ENCODE results near the gene NEU1.
"Not testable (repeated sequence)": the region's sequence is repeated elsewhere in the genome, so short reads cannot be mapped to it uniquely, and the experiment has no call there.

The NEU1 gene

DNA sequence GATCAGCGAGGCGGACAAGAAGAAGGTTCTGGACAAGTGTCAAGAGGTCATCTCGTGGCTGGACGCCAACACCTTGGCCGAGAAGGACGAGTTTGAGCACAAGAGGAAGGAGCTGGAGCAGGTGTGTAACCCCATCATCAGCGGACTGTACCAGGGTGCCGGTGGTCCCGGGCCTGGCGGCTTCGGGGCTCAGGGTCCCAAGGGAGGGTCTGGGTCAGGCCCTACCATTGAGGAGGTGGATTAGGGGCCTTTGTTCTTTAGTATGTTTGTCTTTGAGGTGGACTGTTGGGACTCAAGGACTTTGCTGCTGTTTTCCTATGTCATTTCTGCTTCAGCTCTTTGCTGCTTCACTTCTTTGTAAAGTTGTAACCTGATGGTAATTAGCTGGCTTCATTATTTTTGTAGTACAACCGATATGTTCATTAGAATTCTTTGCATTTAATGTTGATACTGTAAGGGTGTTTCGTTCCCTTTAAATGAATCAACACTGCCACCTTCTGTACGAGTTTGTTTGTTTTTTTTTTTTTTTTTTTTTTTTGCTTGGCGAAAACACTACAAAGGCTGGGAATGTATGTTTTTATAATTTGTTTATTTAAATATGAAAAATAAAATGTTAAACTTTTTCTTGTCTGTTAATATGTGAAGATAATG, 32.9 kb downstream of the NEU1 start:
- intact Hi-C loops (cut with DNase I), result loop anchor here (2.0 kb wide), 1 partner anchor 149 kb away; the partner anchor contains the start of gene LY6G5C

DNA sequence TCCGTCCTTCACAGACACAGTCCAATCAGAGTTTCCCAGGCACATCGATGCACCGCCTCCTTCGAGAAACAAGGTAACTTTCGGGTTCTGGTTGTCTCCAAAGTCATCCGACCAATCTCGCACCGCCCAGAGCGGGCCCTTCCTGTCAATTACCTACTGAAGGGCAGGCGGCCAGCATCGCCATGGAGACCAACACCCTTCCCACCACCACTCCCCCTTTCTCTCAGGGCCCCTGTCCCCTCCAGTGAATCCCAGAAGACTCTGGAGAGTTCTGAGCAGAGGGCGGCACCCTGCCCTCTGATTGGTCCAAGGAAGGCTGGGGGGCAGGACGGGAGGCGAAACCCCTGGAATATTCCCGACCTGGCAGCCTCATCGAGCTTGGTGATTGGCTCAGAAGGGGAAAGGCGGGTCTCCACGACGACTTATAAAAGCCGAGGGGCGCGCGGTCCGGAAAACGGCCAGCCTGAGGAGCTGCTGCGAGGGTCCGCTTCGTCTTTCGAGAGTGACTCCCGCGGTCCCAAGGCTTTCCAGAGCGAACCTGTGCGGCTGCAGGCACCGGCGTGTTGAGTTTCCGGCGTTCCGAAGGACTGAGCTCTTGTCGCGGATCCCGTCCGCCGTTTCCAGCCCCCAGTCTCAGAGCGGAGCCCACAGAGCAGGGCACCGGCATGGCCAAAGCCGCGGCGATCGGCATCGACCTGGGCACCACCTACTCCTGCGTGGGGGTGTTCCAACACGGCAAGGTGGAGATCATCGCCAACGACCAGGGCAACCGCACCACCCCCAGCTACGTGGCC, 35.1 kb downstream of the NEU1 start, which contains the start of gene HSPA1B:
TSS of gene HSPA1B (plus strand) at position 453 of the 794 bp plus-strand sequence. CDS start at position 666, 213 bp downstream.
- DNase-seq, result peak; percentile 88 to 100 (median 98)
- intact Hi-C loops (cut with DNase I), result no loop called here

More for the DNA sequence above, 32.9 kb downstream of the NEU1 start:
- DNase-seq, result peak in 15 of 42 donors; percentile 24 to 78 (median 37)

DNA sequence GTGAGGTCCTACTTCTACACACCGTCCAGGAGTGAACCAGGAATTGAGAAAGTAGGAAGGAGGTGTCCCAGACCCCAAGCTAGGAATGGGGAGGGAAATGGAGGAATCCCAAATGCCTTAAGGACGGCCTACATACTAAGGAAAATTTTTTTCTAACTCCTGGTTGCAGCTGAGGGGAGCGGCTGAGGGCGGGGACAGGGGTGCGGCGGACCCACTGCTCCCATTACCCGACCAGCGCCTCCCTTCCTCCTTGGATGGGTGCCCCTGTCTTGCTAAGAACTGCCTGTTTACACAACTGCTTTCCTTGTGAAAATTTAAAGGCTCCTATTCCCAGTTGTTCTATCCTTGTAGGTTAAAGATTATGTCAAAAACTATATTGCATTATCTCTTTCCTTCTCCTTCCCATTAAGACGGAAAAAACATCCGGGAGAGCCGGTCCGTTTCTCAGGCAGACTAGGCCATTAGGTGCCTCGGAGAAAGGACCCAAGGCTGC, 35.8 kb downstream of the NEU1 start:
- peak in 37 of 42 donors; percentile 51 to 87 (median 70) for DNase-seq
- intact Hi-C loops (cut with DNase I), result no loop called here

DNA sequence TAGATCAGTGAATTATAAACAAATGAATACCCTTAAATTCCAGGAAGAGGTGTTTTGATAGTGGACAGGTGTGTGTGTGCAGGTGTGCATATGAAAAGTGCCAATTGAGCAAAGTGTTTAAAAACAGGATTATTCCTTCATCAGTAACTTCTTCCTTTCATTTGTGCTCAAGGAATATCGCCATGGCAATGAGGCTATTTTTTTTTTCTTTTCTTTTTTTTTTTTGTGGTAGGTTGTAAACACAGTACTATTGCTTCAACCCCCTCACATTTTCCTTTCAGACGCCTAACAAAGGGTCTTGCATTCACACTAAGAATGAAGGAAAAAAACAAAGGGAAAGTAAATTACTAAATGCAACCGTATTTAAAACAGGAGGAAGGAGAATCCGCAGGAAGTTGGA, 37.1 kb downstream of the NEU1 start:
- no peak for DNase-seq
- intact Hi-C loops (cut with DNase I), result no loop called here

DNA sequence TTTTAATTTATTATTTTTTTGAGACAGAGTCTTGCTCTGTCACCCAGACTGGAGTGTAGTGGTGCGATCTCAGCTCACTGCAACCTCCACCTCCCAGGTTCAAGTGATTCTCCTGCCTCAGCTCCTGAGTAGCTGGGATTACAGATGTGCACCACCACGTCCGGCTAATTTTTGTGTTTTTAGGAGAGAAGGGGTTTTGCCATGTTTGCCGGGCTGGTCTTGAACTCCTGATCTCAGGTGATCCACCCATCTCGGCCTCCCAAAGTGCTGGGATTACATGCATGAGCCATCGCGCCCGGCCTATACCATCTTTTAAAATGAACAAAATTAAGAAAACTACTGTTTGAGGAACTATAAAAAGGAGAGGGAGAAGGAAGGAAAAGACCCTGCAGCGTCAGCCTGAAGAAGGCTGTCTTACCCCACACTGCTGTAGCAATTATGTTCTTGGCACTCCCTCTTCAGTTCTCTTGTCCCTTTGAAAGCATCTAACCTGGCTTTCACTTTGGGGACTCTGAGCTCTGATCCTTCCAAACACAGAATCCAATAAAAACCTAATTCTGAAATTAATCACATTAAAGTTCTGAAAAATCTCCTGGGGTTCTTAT, 38.9 kb downstream of the NEU1 start:
- DNase-seq; intact Hi-C loops (cut with DNase I): not testable (repeated sequence)

DNA sequence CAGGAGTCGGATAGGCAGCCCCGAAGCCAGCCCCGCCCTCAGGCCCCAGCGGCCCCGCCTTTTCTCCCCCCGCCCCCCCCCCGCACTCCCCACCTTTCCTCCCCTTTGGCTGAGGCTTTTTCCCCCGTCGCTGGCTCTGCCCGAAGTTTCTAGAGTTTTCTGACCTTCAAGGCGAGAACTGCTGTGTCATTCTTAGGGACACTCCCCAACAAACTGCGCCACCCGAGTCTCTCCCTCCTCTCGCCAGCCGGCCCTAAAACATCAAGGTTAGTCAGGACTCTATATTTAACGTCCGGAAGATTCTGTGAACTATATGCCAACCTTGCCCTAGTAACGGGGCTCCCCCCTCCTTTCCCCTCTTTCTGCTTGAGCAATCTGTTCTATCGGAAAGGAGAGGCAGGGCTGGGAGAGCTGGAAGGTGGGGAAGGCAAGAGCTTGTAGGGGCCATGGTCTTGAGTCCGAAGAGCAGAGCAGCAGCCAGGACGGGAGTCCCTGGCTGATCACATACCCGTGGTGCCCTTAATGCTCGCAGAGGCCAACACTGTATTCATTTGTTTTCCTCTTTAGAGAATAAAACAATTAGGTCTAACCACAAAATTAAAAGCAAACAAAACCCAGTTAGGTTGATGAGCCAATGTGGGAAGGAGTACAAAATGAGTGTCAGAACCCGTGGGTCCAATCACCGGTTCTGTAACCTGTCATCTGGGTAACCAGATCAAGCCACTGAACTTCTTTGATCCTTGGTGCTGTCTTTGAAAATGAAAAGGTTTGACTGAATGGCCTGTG, 40.4 kb downstream of the NEU1 start:
- peak; percentile 33 to 91 (median 76) for DNase-seq
- intact Hi-C loops (cut with DNase I), result no loop called here

DNA sequence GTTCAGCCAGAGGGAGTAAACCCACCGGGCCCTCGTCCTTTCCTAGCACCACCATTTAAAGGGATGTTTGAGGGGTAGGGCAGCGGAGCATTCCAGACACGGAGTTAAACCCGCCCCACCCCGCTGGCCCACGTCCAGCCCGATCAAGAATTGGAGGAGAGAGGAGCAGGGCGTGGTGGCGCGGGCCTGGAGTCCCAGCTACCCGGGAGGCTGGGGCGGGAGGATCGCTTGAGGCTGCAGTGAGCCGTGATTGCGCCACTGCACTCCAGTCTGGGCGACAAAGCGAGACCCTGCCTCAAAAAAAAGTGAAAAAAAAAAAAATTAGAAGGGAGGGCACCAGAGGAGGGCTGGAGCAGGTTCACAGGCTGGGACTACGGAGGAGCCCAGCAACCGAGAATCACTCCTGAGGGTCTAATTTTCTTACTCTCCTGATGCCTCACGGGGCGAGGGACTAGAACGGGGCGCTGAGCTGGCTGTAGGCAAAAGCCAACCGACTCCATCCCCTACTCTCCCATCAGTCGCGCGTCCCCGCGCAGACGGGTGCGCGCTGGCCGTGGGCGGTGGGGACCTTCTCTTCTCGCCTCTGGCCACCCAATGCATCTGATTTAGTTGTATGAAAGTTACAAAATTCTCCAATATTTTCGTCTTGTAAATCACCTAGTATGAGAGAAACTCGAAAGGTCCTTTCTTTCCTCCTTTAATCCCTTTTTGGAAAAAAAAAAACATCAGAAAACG, 41.2 kb downstream of the NEU1 start:
- DNase-seq, result peak in 41 of 42 donors; percentile 38 to 87 (median 73)

DNA sequence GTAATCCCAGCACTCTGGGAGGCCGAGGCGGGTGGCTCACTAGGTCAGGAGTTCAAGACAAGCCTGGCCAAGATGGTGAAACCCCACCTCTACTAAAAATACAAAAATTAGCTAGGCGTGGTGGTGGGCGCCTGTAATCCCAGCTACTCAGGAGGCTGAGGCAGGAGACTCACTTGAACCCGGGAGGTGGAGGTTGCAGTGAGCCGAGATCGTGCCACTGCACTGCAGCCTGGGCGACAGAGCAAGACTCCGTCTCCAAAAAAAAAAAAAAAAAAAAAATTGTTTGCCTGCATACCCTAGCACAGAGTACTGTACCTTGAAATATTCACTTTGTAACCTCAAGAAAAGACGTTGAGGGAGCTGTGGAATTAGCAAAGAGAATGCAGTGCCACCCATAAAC, 42.2 kb downstream of the NEU1 start:
- intact Hi-C loops (cut with DNase I); DNase-seq: not testable (repeated sequence)

More for the DNA sequence above, 41.2 kb downstream of the NEU1 start:
- intact Hi-C loops (cut with DNase I), result no loop called here

DNA sequence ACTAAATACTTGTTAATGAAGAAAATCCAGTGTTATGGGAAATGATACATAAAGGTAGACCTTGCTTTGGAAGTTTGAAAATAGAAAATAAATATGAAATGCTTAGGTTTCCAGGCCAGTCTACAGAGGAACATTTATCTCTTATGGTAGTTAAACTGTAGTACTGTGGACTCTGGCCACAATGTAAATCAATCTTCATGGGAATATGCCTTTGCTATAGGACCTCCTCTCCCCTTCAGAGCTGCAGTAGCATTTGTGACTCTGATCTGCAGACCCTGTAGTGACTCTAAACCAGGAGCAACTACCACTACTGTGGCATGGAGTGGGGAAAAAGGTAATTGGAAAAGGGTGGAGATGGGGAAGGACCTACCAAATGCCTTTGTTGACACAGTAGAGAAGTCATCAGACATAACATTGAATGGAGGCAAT, 42.7 kb downstream of the NEU1 start:
- intact Hi-C loops (cut with DNase I), result no loop called here
- no peak for DNase-seq

DNA sequence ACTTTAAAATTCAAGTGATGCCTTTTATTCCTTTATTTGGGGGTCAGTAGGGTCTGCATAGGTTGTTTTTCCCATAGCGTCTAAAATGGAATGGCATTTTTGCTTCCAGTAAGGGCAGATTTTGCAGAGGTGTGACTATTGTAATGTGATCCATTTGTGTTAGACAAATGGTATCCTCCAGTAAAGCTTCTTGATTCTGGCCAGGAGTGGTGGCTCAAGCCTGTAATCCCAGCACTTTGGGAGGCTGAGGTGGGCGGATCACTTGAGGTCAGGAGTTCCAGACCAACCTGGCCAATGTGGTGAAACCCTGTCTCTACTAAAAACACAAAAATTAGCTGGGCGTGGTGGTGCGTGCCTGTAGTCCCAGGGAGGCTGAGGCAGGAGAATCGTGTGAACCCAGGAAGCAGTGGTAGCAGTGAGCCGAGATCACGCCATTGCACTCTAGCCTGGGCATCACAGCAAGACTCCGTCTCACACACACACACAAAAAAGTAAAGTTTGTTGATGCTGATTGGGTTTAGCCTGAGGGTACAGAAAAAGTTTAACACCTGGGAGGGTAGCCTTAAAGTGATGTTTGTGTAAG, 44.6 kb downstream of the NEU1 start:
- intact Hi-C loops (cut with DNase I), result not testable (repeated sequence)
- peak in 6 of 42 donors; percentile 4 to 71 (median 54) for DNase-seq

DNA sequence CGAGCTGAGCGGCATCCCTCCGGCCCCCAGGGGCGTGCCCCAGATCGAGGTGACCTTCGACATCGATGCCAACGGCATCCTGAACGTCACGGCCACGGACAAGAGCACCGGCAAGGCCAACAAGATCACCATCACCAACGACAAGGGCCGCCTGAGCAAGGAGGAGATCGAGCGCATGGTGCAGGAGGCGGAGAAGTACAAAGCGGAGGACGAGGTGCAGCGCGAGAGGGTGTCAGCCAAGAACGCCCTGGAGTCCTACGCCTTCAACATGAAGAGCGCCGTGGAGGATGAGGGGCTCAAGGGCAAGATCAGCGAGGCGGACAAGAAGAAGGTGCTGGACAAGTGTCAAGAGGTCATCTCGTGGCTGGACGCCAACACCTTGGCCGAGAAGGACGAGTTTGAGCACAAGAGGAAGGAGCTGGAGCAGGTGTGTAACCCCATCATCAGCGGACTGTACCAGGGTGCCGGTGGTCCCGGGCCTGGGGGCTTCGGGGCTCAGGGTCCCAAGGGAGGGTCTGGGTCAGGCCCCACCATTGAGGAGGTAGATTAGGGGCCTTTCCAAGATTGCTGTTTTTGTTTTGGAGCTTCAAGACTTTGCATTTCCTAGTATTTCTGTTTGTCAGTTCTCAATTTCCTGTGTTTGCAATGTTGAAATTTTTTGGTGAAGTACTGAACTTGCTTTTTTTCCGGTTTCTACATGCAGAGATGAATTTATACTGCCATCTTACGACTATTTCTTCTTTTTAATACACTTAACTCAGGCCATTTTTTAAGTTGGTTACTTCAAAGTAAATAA, 45.3 kb downstream of the NEU1 start:
- peak in 14 of 42 donors; percentile 33 to 79 (median 56) for DNase-seq
- intact Hi-C loops (cut with DNase I), result not testable (repeated sequence)

DNA sequence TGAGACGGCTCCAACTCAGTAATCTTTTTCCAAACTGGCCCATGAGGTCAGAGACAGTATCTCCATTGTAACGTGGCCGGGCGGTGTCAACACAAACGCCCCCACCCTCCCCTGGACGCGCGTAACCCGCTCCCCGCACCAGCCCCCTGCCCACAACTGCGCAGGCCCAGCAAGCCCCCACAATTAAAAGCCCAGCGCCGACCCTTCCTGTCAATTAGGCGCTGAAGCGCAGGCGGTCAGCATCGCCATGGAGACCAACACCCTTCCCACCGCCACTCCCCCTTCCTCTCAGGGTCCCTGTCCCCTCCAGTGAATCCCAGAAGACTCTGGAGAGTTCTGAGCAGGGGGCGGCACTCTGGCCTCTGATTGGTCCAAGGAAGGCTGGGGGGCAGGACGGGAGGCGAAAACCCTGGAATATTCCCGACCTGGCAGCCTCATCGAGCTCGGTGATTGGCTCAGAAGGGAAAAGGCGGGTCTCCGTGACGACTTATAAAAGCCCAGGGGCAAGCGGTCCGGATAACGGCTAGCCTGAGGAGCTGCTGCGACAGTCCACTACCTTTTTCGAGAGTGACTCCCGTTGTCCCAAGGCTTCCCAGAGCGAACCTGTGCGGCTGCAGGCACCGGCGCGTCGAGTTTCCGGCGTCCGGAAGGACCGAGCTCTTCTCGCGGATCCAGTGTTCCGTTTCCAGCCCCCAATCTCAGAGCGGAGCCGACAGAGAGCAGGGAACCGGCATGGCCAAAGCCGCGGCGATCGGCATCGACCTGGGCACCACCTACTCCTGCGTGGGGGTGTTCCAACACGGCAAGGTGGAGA, 47.4 kb downstream of the NEU1 start, which contains the start of the genes HSPA1A and HSPA1L:
TSS of gene HSPA1A (plus strand) at position 519 of the 814 bp plus-strand sequence. CDS start at position 733, 214 bp downstream.
TSS of gene HSPA1L (minus strand) at position 259 of the 814 bp plus-strand sequence. CDS start 3,311 bp downstream, outside the sequence.
- peak; percentile 93 to 99 (median 97) for DNase-seq

DNA sequence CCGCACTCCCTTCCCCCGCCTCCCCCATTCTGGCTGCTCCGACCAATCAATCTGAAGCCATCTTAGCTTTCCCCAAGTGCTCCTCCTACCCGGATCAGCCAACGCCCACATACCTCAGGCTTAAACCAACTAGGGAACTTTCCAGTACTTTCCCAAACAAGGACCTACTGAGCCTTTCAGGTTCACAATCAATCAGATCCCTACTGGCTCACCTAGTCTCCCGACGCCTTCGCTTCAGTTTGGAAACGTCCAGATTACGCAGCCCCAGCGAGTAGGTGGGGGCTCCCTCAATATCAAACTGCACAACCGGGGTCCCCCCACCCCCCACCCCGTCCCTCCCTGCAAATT, 48.0 kb downstream of the NEU1 start:
- peak in 40 of 42 donors; percentile 79 to 98 (median 94) for DNase-seq
- intact Hi-C loops (cut with DNase I), result no loop called here

More for the DNA sequence above, 47.4 kb downstream of the NEU1 start, which contains the start of the genes HSPA1A and HSPA1L:
- intact Hi-C loops (cut with DNase I), result no loop called here

DNA sequence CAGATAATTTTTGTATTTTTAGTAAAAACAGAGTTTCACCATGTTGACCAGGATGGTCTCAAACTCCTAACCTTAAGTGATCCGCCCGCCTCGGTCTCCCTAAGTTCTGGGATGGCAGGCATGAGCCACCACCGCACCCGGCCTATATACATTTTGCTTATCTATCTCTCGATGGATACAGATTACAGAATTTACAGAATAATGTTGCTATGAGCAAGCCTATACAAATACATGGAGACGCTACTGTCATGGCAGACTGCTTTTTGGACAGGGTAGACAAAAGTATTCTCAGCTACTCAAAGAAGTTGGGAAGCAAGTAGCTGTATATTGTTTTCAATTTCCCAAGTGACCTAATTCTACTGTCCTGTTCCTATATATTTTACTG, 49.2 kb downstream of the NEU1 start:
- DNase-seq, result no peak
- intact Hi-C loops (cut with DNase I), result no loop called here

DNA sequence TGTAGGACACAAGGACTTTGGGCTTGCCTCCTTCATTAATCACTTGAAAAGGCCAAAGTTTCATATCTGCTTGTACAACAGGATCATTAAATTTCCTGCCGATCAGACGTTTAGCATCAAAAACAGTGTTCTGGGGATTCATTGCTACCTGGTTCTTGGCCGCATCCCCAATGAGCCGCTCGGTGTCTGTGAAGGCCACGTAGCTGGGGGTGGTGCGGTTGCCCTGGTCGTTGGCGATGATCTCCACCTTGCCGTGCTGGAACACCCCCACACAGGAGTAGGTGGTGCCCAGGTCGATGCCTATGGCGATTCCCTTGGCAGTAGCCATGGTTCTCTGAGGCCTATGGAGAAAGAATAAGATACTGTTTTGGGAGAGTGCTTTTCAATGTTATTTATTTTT, 51.0 kb downstream of the NEU1 start:
- intact Hi-C loops (cut with DNase I), result no loop called here
- no peak for DNase-seq

DNA sequence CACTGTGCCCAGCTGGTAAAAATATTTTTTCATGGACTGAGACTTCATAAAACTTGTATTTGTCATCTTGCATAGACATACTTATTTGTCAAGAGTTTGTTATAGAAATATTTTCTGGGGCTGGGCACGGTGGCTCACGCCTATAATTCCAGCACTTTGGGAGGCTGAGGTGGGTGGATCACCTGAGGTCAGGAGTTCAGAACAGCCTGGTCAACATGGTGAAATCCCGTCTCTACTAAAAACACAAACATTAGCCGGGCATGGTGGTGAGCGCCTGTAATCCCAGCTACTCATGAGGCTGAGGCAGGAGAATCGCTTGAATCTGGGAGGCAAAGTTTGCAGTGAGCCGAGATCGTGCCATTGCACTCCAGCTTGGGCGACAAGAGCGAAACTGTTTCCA, 54.0 kb downstream of the NEU1 start:
- DNase-seq; intact Hi-C loops (cut with DNase I): not testable (repeated sequence)

All from head of caudate nucleus (tissue), 42 donors.